Measurements from ENCODE around the gene UGT1A7.
"Not testable (repeated sequence)": the region's sequence is repeated elsewhere in the genome, so short reads cannot be mapped to it uniquely, and the experiment has no call there.

UGT1A7 gene

DNA sequence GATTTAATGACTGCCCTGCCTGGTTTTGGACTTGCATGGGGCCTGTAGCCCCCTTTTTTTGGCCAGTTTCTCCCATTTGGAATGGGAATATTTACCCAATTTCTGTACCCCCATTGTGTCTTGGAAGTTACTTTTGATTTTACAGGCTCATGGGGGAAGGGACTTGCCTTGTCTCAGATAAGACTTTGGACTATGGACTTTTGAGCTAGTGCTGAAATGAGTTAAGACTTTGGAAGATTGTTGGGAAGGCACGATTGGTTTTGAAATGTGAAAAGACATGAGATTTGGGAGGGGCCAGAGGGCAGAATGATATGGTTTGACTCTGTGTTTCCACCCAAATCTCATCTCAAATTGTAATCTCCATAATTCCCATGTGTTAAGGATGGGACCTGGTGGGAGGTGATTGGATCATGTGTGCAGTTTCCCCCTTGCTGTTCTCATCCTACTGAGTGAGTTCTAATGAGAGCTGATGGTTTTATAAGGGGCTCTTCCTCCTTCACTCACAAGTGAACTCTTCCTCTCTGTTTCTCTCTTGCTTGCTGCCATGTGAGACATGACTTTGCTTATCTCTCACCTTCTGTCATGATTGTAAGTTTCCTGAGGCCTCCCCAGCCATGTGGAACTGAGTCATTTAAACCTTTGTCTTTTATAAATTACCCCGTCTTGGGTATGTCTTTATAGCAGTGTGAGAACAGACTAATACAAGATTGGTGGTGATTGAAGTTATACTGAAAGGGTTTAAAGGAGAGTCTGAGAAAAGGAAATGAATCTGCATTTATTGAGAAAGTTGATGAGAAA lies 69.7 kb downstream of the UGT1A7 start:
- not testable (repeated sequence) for H3K9ac ChIP-seq (ENCODE audit: low read depth, low read length); H3K9me3 ChIP-seq (replicated peaks; ENCODE audit: low read length); H3K27me3 ChIP-seq (ENCODE audit: control insufficient read depth, insufficient read depth, low read length); H3K4me3 ChIP-seq (ENCODE audit: low read length); H3K36me3 ChIP-seq (ENCODE audit: insufficient read depth, low read length); H3K4me1 ChIP-seq (ENCODE audit: control insufficient read depth, insufficient read depth, low read length); H3K4me2 ChIP-seq (ENCODE audit: low read length)

DNA sequence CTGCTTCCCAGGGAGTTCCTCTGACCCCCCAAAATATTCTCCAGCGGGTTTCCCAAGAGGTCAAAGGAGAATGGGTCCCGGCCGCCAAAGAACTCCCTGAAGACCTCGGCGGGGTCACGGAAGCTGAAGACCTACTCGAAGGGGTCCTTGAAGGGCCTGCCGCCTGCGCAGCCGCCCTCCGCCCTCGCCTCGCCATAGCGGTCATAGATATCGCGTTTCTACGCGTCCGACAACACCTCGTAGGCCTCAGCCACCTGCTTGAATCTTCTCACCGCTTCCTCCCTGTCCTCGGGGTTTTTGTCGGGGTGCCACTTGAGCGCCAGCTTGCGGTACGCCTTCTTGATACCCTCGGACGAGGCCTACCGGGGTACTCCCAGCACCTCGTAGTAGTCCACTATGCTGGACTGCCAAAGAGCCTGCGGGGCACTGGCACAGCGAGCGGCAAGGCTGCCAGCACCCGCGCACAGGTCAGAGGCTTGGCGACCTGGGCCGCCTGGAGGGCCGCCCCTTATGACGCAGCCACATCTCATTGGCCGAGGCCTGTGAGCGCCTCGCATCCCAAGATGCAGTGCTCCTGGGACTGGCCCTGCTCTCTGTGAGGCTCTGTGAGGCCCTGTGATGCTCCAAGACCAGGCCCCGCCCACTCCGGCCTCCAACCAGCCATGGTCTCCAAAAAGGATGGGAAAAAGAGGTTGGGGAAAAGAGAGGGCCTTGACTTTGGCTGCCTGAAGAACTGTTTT lies 73.3 kb downstream of the UGT1A7 start:
- no peak overlapping the region for H3K4me3 ChIP-seq (ENCODE audit: low read length)
- no peaks in the 10 kb centered on the region for H3K4me1 ChIP-seq (ENCODE audit: control insufficient read depth, insufficient read depth, low read length)
- no peaks in the 10 kb centered on the region for H3K27me3 ChIP-seq (ENCODE audit: control insufficient read depth, insufficient read depth, low read length)
- no peak overlapping the region for H3K4me2 ChIP-seq (ENCODE audit: low read length)
- no peak overlapping the region for H3K9ac ChIP-seq (ENCODE audit: low read depth, low read length)
- no peaks in the 10 kb centered on the region for H3K9me3 ChIP-seq (replicated peaks; ENCODE audit: low read length)
- no peaks in the 10 kb centered on the region for H3K36me3 ChIP-seq (ENCODE audit: insufficient read depth, low read length)

DNA sequence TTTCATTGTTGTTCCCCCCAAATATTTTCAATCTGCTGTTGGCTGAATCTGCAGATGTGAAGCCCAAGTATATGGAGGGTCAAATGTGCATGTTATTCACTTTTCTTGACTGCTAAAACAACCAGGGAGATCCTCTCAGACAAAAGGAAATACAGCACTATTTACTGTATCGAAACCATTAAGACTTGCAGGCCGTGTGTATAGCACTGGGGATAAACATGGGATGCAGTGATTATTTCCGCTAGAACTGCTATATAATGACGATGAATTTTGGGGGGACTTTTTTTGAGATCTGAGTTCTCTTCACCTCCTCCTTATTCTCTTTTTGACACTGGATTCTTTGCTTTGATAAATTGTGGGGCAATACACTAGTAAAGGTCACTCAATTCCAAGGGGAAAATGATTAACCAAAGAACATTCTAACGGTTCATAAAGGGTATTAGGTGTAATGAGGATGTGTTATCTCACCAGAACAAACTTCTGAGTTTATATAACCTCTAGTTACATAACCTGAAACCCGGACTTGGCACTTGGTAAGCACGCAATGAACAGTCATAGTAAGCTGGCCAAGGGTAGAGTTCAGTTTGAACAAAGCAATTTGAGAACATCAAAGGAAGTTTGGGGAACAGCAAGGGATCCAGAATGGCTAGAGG lies 74.9 kb downstream of the UGT1A7 start:
- Histone ChIP-seq H3K4me3 (ENCODE audit: low read length) (no peak overlapping the region), H3K4me2 (ENCODE audit: low read length) (no peak overlapping the region), H3K4me1 (ENCODE audit: control insufficient read depth, insufficient read depth, low read length) (no peaks in the 10 kb centered on the region), H3K9ac (ENCODE audit: low read depth, low read length) (no peak overlapping the region), H3K9me3 (replicated peaks; ENCODE audit: low read length) (no peaks in the 10 kb centered on the region), H3K36me3 (ENCODE audit: insufficient read depth, low read length) (no peaks in the 10 kb centered on the region), H3K27me3 (ENCODE audit: control insufficient read depth, insufficient read depth, low read length) (no peaks in the 10 kb centered on the region)

DNA sequence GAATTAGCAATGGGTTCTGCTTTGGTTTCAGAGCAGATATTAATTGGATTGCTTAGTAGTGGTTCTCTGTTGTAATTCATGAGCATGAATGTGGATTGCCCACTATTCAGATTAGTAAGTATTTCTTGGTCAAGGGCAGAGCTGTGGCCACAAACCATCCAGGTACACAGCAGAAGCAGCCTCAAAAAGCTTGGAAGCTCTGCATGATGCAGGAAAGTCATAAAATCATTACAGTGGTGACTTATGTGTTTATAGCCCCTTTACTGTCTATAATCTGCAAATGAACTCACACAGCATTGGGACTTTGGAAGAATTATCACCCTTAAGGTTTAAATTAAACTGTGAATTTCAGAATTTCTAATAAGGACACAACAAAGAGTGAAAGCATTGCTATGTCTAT lies 76.4 kb downstream of the UGT1A7 start:
- Histone ChIP-seq H3K9me3 (replicated peaks; ENCODE audit: low read length) (no peaks in the 10 kb centered on the region), H3K4me3 (ENCODE audit: low read length) (no peak overlapping the region), H3K36me3 (ENCODE audit: insufficient read depth, low read length) (no peaks in the 10 kb centered on the region), H3K4me1 (ENCODE audit: control insufficient read depth, insufficient read depth, low read length) (no peaks in the 10 kb centered on the region), H3K4me2 (ENCODE audit: low read length) (no peak overlapping the region), H3K9ac (ENCODE audit: low read depth, low read length) (no peak overlapping the region), H3K27me3 (ENCODE audit: control insufficient read depth, insufficient read depth, low read length) (no peaks in the 10 kb centered on the region)

DNA sequence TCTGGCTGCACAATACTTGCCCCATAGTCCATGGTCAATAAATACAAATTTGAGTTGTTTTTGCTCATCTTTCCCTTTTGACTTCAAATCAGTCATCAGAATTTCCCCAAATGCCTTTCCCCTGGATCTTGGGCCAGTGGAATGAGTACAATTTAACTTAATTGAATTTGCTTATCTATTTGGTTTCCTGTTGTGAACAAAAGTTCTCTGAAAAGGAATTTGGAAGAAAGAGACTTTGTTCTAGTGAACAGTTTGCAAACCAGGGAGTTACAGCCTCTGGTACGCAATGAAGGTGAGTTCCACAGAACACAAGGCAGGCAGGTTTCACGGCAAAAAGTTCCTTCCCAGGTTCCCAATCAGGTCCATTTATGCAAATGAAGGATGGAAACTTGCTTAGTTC lies 77.1 kb downstream of the UGT1A7 start:
- H3K36me3 ChIP-seq (ENCODE audit: insufficient read depth, low read length), result no peaks in the 10 kb centered on the region
- no peaks in the 10 kb centered on the region for H3K27me3 ChIP-seq (ENCODE audit: control insufficient read depth, insufficient read depth, low read length)
- H3K4me1 ChIP-seq (ENCODE audit: control insufficient read depth, insufficient read depth, low read length), result peaks cover 2% of the 10 kb centered on the region
- H3K9ac ChIP-seq (ENCODE audit: low read depth, low read length), result no peak overlapping the region
- H3K4me2 ChIP-seq (ENCODE audit: low read length), result no peak overlapping the region
- no peak overlapping the region for H3K4me3 ChIP-seq (ENCODE audit: low read length)
- H3K9me3 ChIP-seq (replicated peaks; ENCODE audit: low read length), result no peaks in the 10 kb centered on the region

DNA sequence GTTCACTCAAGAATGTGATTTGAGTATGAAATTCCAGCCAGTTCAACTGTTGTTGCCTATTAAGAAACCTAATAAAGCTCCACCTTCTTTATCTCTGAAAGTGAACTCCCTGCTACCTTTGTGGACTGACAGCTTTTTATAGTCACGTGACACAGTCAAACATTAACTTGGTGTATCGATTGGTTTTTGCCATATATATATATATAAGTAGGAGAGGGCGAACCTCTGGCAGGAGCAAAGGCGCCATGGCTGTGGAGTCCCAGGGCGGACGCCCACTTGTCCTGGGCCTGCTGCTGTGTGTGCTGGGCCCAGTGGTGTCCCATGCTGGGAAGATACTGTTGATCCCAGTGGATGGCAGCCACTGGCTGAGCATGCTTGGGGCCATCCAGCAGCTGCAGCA lies 78.3 kb downstream of the UGT1A7 start, which contains the start of gene UGT1A1:
TSS of gene UGT1A1 (plus strand) at position 228 of the 400 bp plus-strand sequence. CDS start at position 246, 18 bp downstream.
- H3K4me3 ChIP-seq (ENCODE audit: low read length), result no peak within 1 kb of the TSS
- H3K4me2 ChIP-seq (ENCODE audit: low read length), result no peak within 1 kb of the TSS
- no peak within 1 kb of the TSS for H3K9ac ChIP-seq (ENCODE audit: low read depth, low read length)
- no peaks in the 10 kb centered on the region for H3K9me3 ChIP-seq (replicated peaks; ENCODE audit: low read length)
- H3K4me1 ChIP-seq (ENCODE audit: control insufficient read depth, insufficient read depth, low read length), result peaks cover 14% of the 10 kb centered on the region
- no peaks in the 10 kb centered on the region for H3K27me3 ChIP-seq (ENCODE audit: control insufficient read depth, insufficient read depth, low read length)
- no peaks in the 10 kb centered on the region for H3K36me3 ChIP-seq (ENCODE audit: insufficient read depth, low read length)

DNA sequence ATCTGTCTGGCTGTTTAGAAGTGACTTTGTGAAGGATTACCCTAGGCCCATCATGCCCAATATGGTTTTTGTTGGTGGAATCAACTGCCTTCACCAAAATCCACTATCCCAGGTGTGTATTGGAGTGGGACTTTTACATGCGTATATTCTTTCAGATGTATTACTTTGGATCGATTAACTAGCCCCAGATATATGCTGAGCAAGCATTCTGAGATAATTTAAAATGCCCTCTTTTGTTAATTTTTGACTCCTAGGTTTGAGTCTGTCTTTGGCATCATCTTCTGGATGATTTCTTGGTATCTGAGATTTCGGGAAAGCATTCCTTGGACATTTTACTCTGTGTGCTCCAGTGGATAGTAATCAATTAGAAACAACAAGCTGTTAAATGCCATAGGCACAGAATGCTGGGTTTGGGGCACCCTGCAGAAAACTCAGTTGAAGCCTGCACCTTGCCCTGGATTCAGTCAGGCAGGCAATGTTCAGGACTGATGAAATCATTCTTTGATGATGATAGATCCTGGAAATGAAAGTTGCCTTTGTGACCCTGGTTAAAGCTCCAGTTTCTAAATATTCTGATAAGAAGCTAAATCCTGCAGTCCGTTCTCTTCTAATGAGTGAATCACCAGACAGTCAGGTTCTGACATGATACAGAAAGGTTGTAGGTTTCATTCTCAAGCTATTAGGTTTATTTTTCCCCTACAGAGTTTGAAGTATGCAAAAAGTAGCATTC lies 79.5 kb downstream of the UGT1A7 start:
- Histone ChIP-seq H3K4me1 (ENCODE audit: control insufficient read depth, insufficient read depth, low read length) (peaks cover 14% of the 10 kb centered on the region), H3K27me3 (ENCODE audit: control insufficient read depth, insufficient read depth, low read length) (no peaks in the 10 kb centered on the region), H3K4me3 (ENCODE audit: low read length) (no peak overlapping the region), H3K36me3 (ENCODE audit: insufficient read depth, low read length) (no peaks in the 10 kb centered on the region), H3K4me2 (ENCODE audit: low read length) (no peak overlapping the region), H3K9me3 (replicated peaks; ENCODE audit: low read length) (no peaks in the 10 kb centered on the region), H3K9ac (ENCODE audit: low read depth, low read length) (no peak overlapping the region)

DNA sequence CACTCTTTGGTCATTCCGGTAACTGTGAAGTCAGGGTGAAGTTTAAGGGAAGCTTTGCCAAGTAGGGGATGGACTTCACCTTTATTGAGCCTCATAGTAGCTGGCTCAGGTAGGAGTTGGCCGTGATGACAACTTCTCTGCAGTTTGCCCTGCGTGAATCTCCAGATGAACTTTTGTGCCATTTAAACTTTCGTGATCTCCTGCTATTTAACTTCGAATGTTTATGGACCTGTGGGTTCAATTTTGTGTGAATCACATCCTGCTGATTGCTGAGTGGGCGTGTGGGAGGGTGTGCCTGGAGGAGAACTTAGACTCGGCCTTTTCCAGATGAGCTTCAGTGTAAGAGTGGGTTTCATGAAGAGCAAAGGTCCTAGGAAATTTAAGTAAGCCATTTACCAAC lies 82.6 kb downstream of the UGT1A7 start:
- H3K9me3 ChIP-seq (replicated peaks; ENCODE audit: low read length), result no peaks in the 10 kb centered on the region
- H3K4me3 ChIP-seq (ENCODE audit: low read length), result no peak overlapping the region
- no peaks in the 10 kb centered on the region for H3K36me3 ChIP-seq (ENCODE audit: insufficient read depth, low read length)
- peaks cover 14% of the 10 kb centered on the region for H3K4me1 ChIP-seq (ENCODE audit: control insufficient read depth, insufficient read depth, low read length)
- H3K4me2 ChIP-seq (ENCODE audit: low read length), result peak overlapping the region; percentile 64
- peaks cover 4% of the 10 kb centered on the region for H3K27me3 ChIP-seq (ENCODE audit: control insufficient read depth, insufficient read depth, low read length)
- no peak overlapping the region for H3K9ac ChIP-seq (ENCODE audit: low read depth, low read length)

DNA sequence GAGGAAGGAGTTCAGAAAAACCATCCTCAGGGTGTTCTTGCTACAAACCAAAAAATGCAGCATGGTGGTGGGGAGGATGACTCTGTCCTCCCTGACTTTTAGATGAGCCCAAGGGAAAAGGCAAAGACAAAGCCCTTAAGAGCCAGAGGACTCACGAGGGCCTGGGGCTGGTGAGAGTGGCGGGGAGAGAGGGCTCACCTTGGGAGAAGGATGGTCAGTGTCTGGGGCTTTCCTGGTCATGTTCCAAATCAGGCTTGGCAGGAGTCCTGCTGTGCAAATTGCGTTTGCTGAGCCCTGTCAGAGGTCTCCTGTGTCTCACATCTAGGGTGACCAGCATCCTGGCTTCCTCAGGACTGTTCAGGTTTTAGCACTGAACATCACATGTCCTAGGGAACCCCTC lies 83.1 kb downstream of the UGT1A7 start:
- no peak overlapping the region for H3K9ac ChIP-seq (ENCODE audit: low read depth, low read length)
- H3K4me3 ChIP-seq (ENCODE audit: low read length), result no peak overlapping the region
- H3K4me2 ChIP-seq (ENCODE audit: low read length), result peak overlapping the region; percentile 64
- peaks cover 4% of the 10 kb centered on the region for H3K27me3 ChIP-seq (ENCODE audit: control insufficient read depth, insufficient read depth, low read length)
- peaks cover 14% of the 10 kb centered on the region for H3K4me1 ChIP-seq (ENCODE audit: control insufficient read depth, insufficient read depth, low read length)
- H3K36me3 ChIP-seq (ENCODE audit: insufficient read depth, low read length), result no peaks in the 10 kb centered on the region
- H3K9me3 ChIP-seq (replicated peaks; ENCODE audit: low read length), result no peaks in the 10 kb centered on the region

DNA sequence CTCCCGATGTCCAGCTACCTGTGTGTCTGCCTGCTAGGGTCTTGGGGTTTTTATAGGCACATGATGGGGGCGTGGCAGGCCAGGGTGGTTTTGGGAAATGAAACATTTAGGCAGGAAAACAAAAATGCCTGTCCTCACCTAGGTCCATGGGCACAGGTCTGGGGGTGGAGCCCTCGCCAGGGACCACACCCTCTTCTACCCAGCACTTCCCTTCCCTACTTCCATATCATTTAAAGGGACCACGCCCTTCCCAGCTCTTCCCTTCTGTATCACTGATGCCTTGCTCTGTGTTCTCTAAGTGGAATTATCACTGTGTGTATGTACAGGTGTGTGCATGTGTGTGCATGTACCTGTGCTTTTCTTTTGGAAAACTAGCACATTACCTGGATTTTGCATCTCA lies 84.7 kb downstream of the UGT1A7 start:
- no peaks in the 10 kb centered on the region for H3K36me3 ChIP-seq (ENCODE audit: insufficient read depth, low read length)

DNA sequence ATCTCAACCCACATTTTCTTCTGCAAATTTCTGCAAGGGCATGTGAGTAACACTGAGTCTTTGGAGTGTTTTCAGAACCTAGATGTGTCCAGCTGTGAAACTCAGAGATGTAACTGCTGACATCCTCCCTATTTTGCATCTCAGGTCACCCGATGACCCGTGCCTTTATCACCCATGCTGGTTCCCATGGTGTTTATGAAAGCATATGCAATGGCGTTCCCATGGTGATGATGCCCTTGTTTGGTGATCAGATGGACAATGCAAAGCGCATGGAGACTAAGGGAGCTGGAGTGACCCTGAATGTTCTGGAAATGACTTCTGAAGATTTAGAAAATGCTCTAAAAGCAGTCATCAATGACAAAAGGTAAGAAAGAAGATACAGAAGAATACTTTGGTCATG lies 86.4 kb downstream of the UGT1A7 start:
- peaks cover 14% of the 10 kb centered on the region for H3K4me1 ChIP-seq (ENCODE audit: control insufficient read depth, insufficient read depth, low read length)
- no peaks in the 10 kb centered on the region for H3K36me3 ChIP-seq (ENCODE audit: insufficient read depth, low read length)
- no peak overlapping the region for H3K9ac ChIP-seq (ENCODE audit: low read depth, low read length)
- H3K4me3 ChIP-seq (ENCODE audit: low read length), result no peak overlapping the region
- H3K27me3 ChIP-seq (ENCODE audit: control insufficient read depth, insufficient read depth, low read length), result peaks cover 4% of the 10 kb centered on the region
- H3K4me2 ChIP-seq (ENCODE audit: low read length), result no peak overlapping the region
- H3K9me3 ChIP-seq (replicated peaks; ENCODE audit: low read length), result no peaks in the 10 kb centered on the region

More for the DNA sequence above, 84.7 kb downstream of the UGT1A7 start:
- H3K4me3 ChIP-seq (ENCODE audit: low read length), result no peak overlapping the region
- no peaks in the 10 kb centered on the region for H3K9me3 ChIP-seq (replicated peaks; ENCODE audit: low read length)
- peaks cover 14% of the 10 kb centered on the region for H3K4me1 ChIP-seq (ENCODE audit: control insufficient read depth, insufficient read depth, low read length)
- H3K9ac ChIP-seq (ENCODE audit: low read depth, low read length), result no peak overlapping the region
- H3K27me3 ChIP-seq (ENCODE audit: control insufficient read depth, insufficient read depth, low read length), result peaks cover 4% of the 10 kb centered on the region
- no peak overlapping the region for H3K4me2 ChIP-seq (ENCODE audit: low read length)

All from skeletal muscle satellite cell (primary cell).